HepG2 (cell line): ENCODE measurements around the gene TRIM8. TPM values are rescaled to one million over a fixed set of nuclear protein-coding genes. Genes with fewer than 3 reads are reported as not detected.

Source experiments
- ATAC-seq: fragments of 200-7000 bp; cut with Tn5 transposase; 3 replicates; pipeline ENCODE4 v1.9.1; 2020; ENCODE audit warnings: mild to moderate bottlenecking, moderate library complexity
- BruUV-seq: library from RNA; stranded (reverse); fragments of 400-500 nt; replicated peaks from 2 replicates; lab custom pipeline; 2021; lab: Mats Ljungman, UMichigan
- CTCF ChIA-PET: fragments of 300-600 bp; formaldehyde crosslinking; extraction: SDS; loops from one replicate; lab custom pipeline; 2021; ENCODE audit warnings: low total read pairs, inconsistent platforms, low intra/inter-chr PET ratio; lab: Yijun Ruan, JAX
- POLR2A ChIA-PET: fragments of 350-600 bp; sonication (Branson Sonifier 250); formaldehyde crosslinking; loops from one replicate; lab custom pipeline; 2020; ENCODE audit warnings: antibody characterized with exemption, inconsistent platforms; lab: Yijun Ruan, JAX
- DNase-seq: peaks from one replicate; pipeline ENCODE4 v3.0.0-alpha.2; 2015; ENCODE audit warnings: low spot score
- FAIRE-seq: peaks from 3 replicates; lab custom pipeline; 2011; peaks lifted over from hg19 to GRCh38; lab: Jason Lieb, UNC
- H2AFZ ChIP-seq: one replicate; pipeline ENCODE4 v1.6.1; 2011; ENCODE audit warnings: low read length, inconsistent platforms
- H3K27ac ChIP-seq: fragments of 300-600 bp; 3 replicates; pipeline ENCODE4 v1.8.0; 2011; ENCODE audit warnings: mixed run types, mild to moderate bottlenecking, mixed read lengths, low read length, inconsistent platforms; ENCODE audit not compliant: insufficient read depth; ENCODE audit errors: extremely low read length
- H3K27me3 ChIP-seq, 2 experiments: fragments of 200-600 bp in 1 of 2; 2 replicates in 1 of 2; 3 replicates in 1 of 2; pipeline versions ENCODE4 v1.6.0 to v1.8.0; 2011; ENCODE audit warnings: low read length in 2 of 2, mild to moderate bottlenecking in 2 of 2, moderate library complexity in 2 of 2, inconsistent platforms in 1 of 2; ENCODE audit not compliant: insufficient read depth in 2 of 2, control insufficient read depth in 1 of 2
- H3K36me3 ChIP-seq, 2 experiments: fragments of 200-600 bp in 1 of 2; replicated peaks in 1 of 2; 2 replicates in 1 of 2; 3 replicates in 1 of 2; pipeline versions ENCODE4 v1.5.1 to v1.8.0; 2011; ENCODE audit warnings: low read length in 2 of 2, inconsistent platforms in 1 of 2; ENCODE audit not compliant: insufficient read depth in 2 of 2, control insufficient read depth in 1 of 2
- H3K4me1 ChIP-seq: 2 replicates; pipeline ENCODE4 v1.5.1; 2012; ENCODE audit warnings: low read length, inconsistent platforms; ENCODE audit not compliant: insufficient read depth
- H3K4me2 ChIP-seq: 2 replicates; pipeline ENCODE4 v1.6.0; 2011; ENCODE audit warnings: low read depth, low read length, inconsistent platforms
- H3K4me3 ChIP-seq, 3 experiments: fragments of 200-600 bp in 1 of 3; sonication (generic), shearing (Covaris generic) in 1 of 3; replicated peaks in 1 of 3; 2 replicates each; pipeline ENCODE4 v1.5.1; 2011 to 2016; ENCODE audit warnings: low read length in 3 of 3, inconsistent platforms in 2 of 3, low read depth in 2 of 3, mild to moderate bottlenecking in 2 of 3, control low read depth in 1 of 3, mixed read lengths in 1 of 3; ENCODE audit not compliant: insufficient read depth in 1 of 3
- H3K79me2 ChIP-seq: one replicate; pipeline ENCODE4 v1.6.1; 2011; ENCODE audit warnings: low read length, inconsistent platforms; ENCODE audit not compliant: insufficient read depth
- H3K9ac ChIP-seq: 2 replicates; pipeline ENCODE4 v1.6.0; 2011; ENCODE audit warnings: mild to moderate bottlenecking, low read depth, low read length, inconsistent platforms; ENCODE audit not compliant: insufficient read depth
- H3K9me3 ChIP-seq: 2 replicates; pipeline ENCODE4 v1.5.1; 2012; ENCODE audit warnings: mild to moderate bottlenecking, low read length
- H4K20me1 ChIP-seq: 2 replicates; pipeline ENCODE4 v1.6.0; 2011; ENCODE audit warnings: inconsistent platforms, mild to moderate bottlenecking, low read length, moderate library complexity; ENCODE audit not compliant: insufficient read depth
- ADNP ChIP-seq: sonication (generic); formaldehyde crosslinking; IDR thresholded peaks from 2 replicates; pipeline ENCODE4 v1.4.0; 2020; ENCODE audit warnings: missing genetic modification reagents
- CHD2 ChIP-seq: IDR thresholded peaks from 2 replicates; pipeline ENCODE4 v1.6.1; 2011; ENCODE audit warnings: low read depth, low read length, improper control_type of control experiment
- HDAC2 ChIP-seq: sonication (generic); formaldehyde crosslinking; IDR thresholded peaks from 2 replicates; pipeline ENCODE4 v1.4.0; 2020; ENCODE audit warnings: missing genetic modification reagents
- RBM39 ChIP-seq: fragments of 200-400 bp; formaldehyde crosslinking; IDR thresholded peaks from one replicate; pipeline ENCODE4 v1.6.1; 2018; ENCODE audit warnings: antibody characterized with exemption, mild to moderate bottlenecking, low read depth, low read length; ENCODE audit not compliant: poor library complexity, severe bottlenecking
- RFX1 ChIP-seq: fragments of 450-650 bp; IDR thresholded peaks from 2 replicates; pipeline ENCODE4 v1.6.1; 2017
- RNF2 ChIP-seq: fragments of 450-650 bp; conservative IDR thresholded peaks from 2 replicates; pipeline ENCODE4 v1.6.1; 2016; ENCODE audit warnings: low read depth
- SRSF1 ChIP-seq: fragments of 200-400 bp; formaldehyde crosslinking; optimal IDR thresholded peaks from 2 replicates; pipeline ENCODE3; 2017; ENCODE audit warnings: mild to moderate bottlenecking, low read depth, low read length, moderate library complexity
- STAT5B ChIP-seq: sonication (generic); formaldehyde crosslinking; IDR thresholded peaks from 2 replicates; pipeline ENCODE4 v1.4.0; 2020; ENCODE audit warnings: missing genetic modification reagents
- ZNF143 ChIP-seq: sonication (generic); formaldehyde crosslinking; IDR thresholded peaks from 2 replicates; pipeline ENCODE4 v1.4.0; 2020; ENCODE audit warnings: missing genetic modification reagents
- ZNF556 ChIP-seq: sonication (generic); formaldehyde crosslinking; IDR thresholded peaks from 2 replicates; pipeline ENCODE4 v1.4.0; 2020; ENCODE audit warnings: mild to moderate bottlenecking, missing genetic modification reagents, borderline replicate concordance
- ZNF577 ChIP-seq: sonication (generic); formaldehyde crosslinking; IDR thresholded peaks from 2 replicates; pipeline ENCODE4 v1.4.0; 2020; ENCODE audit warnings: mild to moderate bottlenecking, low read depth, missing genetic modification reagents, borderline replicate concordance
- ZNF737 ChIP-seq: sonication (generic); formaldehyde crosslinking; IDR thresholded peaks from 2 replicates; pipeline ENCODE4 v1.5.0; 2020; ENCODE audit warnings: missing genetic modification reagents, mild to moderate bottlenecking, borderline replicate concordance
- WGBS: methylation state at CpG from one replicate; pipeline ENCODE4 v1.1.6; 2017; ENCODE audit warnings: low lambda C conversion rate; 5-methylcytosine and 5-hydroxymethylcytosine counted together
- in situ Hi-C: cut with HindIII; loops from 2 replicates; pipeline ENCODE4 v1.10.0; 2017; ENCODE audit warnings: low pct_unique_long_range_greater_than_20kb; ENCODE audit not compliant: extremely low pct_ligation_motif_present
- intact Hi-C: fragments of 100-400 bp; cut with micrococcal nuclease; formaldehyde crosslinking; loops from one replicate; pipeline ENCODE4 v1.10.0; 2022; ENCODE audit not compliant: unreplicated experiment
- polyA plus RNA-seq, 8 experiments: library from polyadenylated mRNA; depleted of rRNA in 3 of 8; stranded (reverse) in 7 of 8; unstranded in 1 of 8; fragments of >200 nt; fragmentation: Illumina TruSeq in 4 of 8; extraction: Trizol in 4 of 8; gene quantifications; 2 replicates each; pipeline versions ENCODE4 v1.2.1 to v1.2.3, GENCODE V29; 2011 to 2016; ENCODE audit warnings: low read depth in 4 of 8, missing spikeins in 1 of 8, mixed read lengths in 1 of 8; ENCODE audit not compliant: insufficient read depth in 1 of 8
- total RNA-seq, 5 experiments: library from RNA; depleted of rRNA; stranded (reverse); fragments of >200 nt; fragmentation: Illumina TruSeq; extraction: Trizol; gene quantifications; 2 replicates each; pipeline ENCODE4 v1.2.3, GENCODE V29; 2016; ENCODE audit warnings: low read depth in 1 of 5

TRIM8 gene
- total and polyA plus RNA-seq, 2 of the 13 experiments (the other 11 are each of a cell fraction or from before 2014, with no cell fraction given) = 38.9 to 66.5 TPM

DNA sequence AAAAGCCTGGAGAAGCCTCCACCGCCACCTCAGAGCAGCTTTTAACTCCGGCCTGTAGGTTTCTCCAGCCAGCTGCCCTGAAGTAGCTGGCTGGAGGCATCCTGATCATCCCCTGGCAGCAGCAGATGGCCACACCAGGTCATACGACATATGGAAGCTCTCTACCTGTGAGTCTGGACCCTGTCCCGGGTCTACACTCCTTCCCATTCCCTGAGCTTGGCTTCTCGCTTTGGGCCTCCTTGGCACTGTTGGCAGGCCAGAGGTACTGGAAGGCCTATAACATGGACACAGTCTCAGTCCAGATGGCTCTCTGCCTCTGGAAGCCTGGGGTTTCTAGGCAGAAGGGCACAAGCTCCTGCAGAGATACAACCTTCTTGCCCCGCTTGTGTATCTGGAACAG is 43.5 kb upstream of the TRIM8 start (continued):
- TF ChIP-seq HDAC2 (CRISPR knock-in tag) = no peak
- no peak for TF ChIP-seq ZNF577 (CRISPR knock-in tag)
- TF ChIP-seq RNF2 = no peak
- no peak for TF ChIP-seq SRSF1
- TF ChIP-seq CHD2 = no peak
- TF ChIP-seq RBM39 = no peak
- no peak for TF ChIP-seq ZNF556 (CRISPR knock-in tag)
- TF ChIP-seq RFX1 = no peak

DNA sequence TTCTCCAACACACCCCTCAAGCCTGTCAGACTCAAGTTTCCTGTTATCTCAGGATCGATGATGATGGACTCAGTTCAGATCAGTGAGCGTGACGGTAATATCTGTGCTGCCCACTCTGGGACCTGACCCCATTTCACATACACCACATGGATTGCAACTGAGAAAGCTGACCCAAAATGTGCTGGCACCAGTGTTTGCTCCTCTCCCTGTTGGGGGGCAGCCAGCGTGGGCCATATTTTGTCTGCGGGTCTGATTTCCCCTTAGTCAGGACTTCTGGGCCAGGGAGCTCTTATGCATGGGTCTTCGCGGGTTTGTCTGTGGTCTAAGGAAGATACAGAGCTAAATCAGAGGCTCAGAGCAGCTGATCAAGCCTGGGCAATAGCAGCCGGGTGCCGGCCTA is 42.6 kb upstream of the TRIM8 start:
- TF ChIP-seq ADNP (CRISPR knock-in tag) (no peak), ZNF143 (CRISPR knock-in tag) (no peak), ZNF737 (CRISPR knock-in tag) (no peak), STAT5B (CRISPR knock-in tag) (no peak)
- Histone ChIP-seq H3K36me3 (peaks cover 0 to 13% of the 10 kb centered on the region in 2 experiments; a peak in 2 of 5 replicates), H2AFZ (no peak overlapping the region), H3K4me2 (no peak overlapping the region), H4K20me1 (no peaks in the 10 kb centered on the region), H3K9ac (no peak overlapping the region), H3K27me3 (no peaks in the 10 kb centered on the region), H3K4me1 (peaks cover 59% of the 10 kb centered on the region), H3K9me3 (no peaks in the 10 kb centered on the region), H3K27ac (no peak overlapping the region), H3K4me3 (no peak overlapping the region), H3K79me2 (peaks cover 5% of the 10 kb centered on the region)
- intact Hi-C loops = no loop called here
- FAIRE-seq = no peak
- no peak for DNase-seq
- BruUV-seq = no TSS peak
- POLR2A ChIA-PET = interaction anchor here (1.1 to 3.2 kb wide), 4 partner anchors 19 to 41 kb away, joined by 3 to 39 read pairs (median 14); no protein-coding TSS in a partner anchor
- in situ Hi-C loops = no loop called here
- no peak for ATAC-seq
- CTCF ChIA-PET = no interaction called here
- WGBS = 100% methylated on average over 5 of the region's 9 CpGs
